ACHN (cell line): ENCODE measurements around the gene SMOC2.

Source experiments
- DNase-seq: peaks from one replicate; pipeline ENCODE4 v3.0.0-alpha.2; 2015
- in situ Hi-C: cut with HindIII; loops from 2 replicates; pipeline ENCODE4 v1.10.0; 2017; ENCODE audit warnings: low sequenced_read_pairs, low pct_ligation_motif_present, low pct_unique_long_range_greater_than_20kb

SMOC2 gene, protein sequence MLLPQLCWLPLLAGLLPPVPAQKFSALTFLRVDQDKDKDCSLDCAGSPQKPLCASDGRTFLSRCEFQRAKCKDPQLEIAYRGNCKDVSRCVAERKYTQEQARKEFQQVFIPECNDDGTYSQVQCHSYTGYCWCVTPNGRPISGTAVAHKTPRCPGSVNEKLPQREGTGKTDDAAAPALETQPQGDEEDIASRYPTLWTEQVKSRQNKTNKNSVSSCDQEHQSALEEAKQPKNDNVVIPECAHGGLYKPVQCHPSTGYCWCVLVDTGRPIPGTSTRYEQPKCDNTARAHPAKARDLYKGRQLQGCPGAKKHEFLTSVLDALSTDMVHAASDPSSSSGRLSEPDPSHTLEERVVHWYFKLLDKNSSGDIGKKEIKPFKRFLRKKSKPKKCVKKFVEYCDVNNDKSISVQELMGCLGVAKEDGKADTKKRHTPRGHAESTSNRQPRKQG

DNA sequence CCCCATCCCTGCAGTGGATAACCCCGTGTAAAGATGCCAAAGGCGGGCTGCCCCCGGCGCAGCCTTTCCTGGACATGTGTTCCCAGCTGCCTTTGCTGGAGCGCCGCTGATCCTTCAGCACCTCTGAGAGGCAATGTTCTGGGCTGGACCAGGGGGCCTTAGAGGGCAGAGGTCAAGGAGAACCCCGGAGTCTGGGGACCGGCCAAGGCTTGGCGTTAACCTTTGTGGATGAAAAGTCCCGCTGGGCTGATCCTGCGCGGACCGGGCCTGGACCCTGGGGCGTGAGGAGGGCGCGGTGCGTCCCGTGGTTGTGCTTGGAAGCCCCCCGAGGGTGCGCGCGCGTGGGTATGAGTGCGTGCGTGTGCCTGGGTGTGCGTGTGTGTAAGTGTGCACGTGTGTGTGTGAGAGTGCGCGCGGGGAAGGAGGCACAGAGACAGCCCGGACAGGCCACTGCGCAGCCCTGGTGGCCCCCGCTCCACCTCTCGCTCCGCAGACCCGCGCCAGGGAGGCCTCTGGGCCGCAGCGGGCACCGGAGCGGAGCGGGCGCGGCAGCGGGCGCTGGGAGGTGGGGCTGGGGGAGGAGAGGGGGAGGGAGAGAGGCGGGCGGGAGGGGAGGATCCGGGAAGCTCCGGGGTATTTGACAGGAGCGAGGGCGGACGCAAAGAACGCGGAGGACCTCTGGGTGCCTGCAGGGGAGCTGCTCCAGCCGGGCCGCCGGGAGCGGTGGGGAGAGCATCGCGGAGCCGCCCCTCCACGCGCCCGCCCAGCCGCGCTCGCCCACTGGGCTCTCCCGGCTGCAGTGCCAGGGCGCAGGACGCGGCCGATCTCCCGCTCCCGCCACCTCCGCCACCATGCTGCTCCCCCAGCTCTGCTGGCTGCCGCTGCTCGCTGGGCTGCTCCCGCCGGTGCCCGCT, at the start of gene SMOC2:
TSS of gene SMOC2 (plus strand) at position 665 of the 914 bp plus-strand sequence. CDS start at position 852, 187 bp downstream.
- peak; percentile 2 for DNase-seq
- in situ Hi-C loops: no loop called here

DNA sequence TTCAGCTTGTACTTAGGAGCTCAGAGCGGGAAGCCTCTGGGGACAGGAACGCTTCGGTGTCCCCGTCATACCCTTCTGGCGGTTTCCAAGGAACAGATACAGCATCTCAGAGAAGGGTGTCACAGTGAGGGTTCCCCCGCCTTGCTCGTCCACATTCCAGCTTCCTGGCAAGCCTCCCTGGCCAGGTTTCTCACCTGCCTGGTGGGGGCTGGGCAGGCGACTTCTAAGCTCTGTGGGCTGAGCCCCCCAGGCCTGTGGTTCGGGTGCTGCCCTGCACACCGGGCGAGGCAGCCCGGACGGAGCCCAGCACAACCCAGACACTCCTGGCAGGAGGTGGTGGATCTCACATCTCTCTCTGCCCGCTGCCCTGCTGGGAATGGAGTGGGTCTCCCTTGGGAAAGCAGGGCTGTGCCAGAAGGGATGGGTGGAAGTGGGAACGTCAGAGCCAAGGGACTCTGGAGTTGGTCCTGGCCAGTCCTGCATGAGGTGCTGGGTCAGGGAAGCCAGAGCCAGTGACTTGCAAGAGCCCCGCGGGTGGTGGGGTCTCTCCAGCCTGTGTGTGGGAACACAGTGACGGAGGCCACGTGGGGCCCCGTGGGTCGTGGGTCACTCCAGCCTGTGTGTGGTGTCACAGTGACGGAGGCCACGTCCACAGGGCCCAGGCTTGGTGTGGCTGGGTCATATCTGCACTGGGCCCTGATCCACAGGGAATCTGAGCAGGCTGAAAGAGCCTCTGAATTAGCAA, 47.7 kb upstream of the SMOC2 start:
- in situ Hi-C loops: no loop called here
- DNase-seq: no peak

DNA sequence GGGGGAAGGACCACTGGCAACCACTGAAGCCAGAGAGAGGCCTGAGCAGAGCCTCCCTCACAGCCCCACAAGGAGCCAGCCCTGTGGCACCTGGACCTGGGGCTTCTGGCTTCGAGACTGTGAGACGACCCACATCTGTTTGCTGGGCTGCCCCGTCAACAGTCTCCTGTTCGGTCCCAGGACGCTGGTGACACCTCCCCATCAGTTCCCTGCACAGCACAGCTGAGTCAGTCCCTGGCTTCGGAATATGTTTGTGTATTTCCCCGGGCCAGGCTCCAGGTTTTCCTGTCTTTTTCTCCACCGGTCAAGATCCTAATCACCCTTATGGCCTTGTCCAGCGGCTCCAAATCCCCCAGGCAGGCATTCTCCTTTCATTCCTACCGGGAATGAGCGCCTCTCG, 46.4 kb upstream of the SMOC2 start:
- DNase-seq: no peak
- in situ Hi-C loops: no loop called here

DNA sequence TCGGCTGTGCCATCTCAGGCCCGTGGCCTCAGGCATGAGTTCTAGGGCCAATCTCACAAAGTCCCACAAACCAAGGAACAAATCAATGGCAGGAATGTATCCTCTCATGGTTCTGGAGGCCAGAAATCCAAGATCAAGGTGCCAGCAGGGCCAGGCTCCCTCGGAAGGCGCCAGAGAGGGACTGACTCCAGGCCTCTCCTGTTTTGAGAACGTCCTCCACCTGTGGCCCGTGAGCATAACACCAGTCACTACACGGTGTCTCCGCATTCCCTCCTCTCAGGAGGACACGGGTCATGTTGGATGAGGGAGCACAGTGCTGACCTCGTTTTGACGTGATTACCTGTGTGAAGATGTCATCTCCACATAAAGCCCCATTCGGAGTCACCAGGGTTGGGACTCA, 45.0 kb upstream of the SMOC2 start:
- in situ Hi-C loops: no loop called here
- no peak for DNase-seq

DNA sequence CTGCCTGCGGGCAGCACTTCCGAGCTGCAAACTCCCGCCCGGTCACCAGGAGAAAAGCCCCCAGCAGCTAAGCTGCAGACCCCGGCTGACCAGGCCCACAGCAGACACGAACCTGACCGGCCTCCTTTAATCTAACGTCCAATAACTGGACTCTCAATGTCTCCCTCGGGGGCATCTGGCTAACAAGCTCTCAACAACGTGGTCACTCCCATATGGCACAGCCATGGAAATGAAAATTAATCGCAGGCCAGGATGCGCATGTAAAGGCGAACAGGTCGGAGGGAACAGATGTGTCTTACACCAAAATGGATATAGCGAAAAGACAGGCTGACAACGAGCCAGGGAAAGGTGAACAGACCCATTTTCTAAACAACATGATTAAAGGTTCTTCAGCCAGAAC, 44.4 kb upstream of the SMOC2 start:
- no peak for DNase-seq
- in situ Hi-C loops: no loop called here

DNA sequence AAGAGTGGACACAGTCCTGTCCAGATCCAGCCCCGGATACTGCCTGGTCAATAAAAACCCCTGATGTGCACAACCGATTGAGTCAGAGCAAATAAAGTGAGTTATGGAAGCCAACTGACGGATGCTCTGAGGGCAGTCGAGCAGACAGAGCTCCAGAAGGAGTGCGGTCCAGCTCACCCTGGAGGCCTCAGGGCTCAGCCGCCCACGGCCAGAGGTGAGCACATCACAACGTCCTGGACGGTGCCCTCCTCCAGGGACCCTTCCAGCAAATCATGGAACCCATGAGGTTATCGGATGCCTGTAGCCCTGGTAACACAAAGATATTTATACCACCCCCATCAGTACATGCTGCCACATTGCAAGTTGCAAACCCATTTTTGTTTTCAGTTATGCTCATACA, 44.0 kb upstream of the SMOC2 start:
- DNase-seq: no peak
- in situ Hi-C loops: no loop called here

DNA sequence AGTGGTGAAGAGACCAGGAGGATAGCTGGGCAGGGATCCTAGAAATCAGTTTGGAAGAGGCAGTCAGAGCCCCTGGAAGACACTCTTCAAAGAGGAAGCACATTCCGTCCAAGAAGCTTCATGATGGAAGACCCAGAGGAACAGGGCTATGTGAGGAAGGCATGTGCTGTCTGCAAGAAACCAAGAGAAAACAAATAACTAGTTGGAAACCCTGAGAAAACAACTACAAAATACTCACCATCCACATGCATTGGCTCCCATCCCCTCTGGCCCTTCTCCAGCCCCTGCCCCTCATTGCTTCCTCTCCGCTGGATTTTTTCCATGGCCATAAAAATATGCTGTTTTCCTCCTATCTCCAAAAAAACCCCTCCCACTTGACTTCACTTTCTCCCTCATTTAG, 40.9 kb upstream of the SMOC2 start:
- in situ Hi-C loops: no loop called here
- DNase-seq: no peak

DNA sequence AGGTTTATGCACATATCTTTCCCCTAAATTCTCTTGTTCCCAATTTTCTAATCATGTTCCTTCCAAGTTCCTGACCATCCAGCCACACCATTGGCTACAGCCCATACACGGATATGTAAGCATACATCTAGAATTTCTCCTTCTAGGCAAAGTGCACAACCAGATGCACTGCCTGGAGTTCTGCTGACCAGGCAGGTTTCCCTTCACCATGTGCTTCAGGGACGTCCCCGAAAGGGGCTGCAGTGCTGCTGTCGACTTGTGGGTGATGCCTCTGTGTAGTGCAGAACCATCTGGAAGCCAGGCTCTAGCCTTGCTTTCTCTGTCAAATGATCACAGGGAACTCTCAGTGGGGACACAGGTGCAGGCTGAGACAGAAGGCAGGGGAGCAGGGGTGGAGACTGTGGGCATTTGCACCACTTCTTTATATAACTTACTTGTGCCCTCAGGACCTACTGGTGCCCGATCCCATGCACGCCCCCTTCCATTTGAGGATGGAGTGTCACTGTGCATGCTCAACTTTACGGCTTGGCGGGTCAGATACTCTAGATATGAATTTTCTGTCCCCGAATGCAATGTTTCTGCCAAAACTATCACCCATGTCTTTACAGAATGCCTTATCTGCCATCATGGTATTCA, 37.5 kb upstream of the SMOC2 start:
- in situ Hi-C loops: no loop called here
- no peak for DNase-seq

DNA sequence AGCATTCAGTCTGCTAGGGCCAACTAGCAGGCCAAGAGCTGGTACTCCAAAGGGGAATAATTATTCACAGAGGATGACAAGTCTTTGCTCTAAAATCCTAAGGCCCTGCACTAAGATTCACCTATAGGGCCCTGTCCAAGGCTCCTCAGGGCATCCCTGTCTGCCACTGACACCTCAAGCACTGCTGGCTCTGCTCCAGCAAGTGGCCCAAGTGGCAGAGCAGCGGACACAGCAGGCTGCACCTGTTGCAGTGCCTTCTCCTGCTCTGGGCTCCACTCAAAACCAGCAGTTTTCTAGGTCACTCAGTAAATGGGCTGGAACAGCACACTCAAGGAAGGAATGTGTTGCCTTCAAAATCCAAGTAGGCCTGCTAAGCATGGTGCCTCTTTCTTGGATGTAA, 36.4 kb upstream of the SMOC2 start:
- in situ Hi-C loops: no loop called here
- DNase-seq: no peak

DNA sequence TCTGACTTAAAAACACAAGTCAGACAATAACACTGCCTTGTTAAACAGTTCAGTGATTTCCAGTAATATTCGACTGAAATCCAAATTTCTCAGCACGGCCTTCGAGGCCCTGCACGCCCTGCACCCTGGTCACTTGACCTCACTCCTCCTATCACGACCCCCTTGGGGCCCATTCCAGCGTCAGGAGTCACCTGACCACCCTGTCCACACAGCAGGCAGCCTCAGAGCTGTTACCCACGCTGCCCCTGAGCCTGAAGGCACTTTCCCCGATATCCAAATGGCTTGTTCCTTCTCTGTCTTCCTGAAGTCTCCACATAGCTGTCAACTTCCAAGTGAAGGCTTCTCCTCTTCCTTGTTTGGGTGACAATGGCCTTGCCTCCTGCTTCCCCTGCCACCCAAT, 33.1 kb upstream of the SMOC2 start:
- in situ Hi-C loops: no loop called here

DNA sequence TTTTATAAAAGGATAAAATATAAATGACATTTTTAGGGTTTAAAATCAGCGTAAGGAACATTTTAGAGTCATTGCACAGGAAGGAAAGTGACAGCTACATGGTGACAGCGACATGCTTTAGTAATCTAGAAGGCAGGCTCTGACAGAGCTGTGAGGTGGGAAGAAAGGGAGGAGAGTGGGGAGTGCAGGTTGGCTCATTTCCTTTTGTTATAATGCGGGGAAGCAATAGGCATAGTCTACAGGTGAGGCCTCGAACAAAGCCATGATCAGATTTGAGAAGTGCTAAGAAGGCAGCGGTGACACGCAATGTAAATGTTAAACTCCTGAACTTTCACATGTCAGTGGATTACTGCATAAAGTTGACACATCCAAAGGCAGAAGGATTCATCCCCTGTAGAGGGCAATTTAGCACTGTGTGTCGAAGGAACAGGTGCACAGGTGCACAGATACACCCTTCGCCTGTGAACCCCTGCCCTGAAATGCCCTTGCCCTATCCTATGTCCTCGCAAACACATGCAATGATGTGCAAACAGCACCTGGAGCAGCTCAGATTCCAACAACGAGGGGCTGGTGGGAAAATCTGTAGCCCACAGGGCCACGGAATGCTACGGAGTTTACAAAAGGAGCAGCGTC, 32.4 kb upstream of the SMOC2 start:
- in situ Hi-C loops: no loop called here
- DNase-seq: no peak

More for the DNA sequence above, 33.1 kb upstream of the SMOC2 start:
- DNase-seq: no peak

DNA sequence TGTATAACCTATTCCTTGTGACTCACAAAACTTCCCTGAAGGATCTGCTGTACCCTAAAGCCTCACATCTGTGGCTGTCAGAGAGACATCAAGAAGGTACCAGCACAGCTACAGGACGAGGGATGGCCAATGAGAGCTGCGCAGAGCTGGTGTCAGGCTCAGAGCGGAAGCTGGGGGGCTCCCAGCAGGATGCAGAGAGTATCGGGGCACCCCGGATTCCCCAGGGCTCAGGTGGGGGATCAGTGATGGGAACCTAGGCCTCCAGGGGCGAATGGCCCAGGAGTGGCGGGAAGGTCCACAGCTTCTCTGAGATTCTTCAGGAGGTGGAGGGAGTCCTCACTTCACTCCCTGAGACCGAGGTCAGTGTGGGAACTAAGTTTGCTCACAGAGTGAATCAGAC, 30.9 kb upstream of the SMOC2 start:
- in situ Hi-C loops: no loop called here

DNA sequence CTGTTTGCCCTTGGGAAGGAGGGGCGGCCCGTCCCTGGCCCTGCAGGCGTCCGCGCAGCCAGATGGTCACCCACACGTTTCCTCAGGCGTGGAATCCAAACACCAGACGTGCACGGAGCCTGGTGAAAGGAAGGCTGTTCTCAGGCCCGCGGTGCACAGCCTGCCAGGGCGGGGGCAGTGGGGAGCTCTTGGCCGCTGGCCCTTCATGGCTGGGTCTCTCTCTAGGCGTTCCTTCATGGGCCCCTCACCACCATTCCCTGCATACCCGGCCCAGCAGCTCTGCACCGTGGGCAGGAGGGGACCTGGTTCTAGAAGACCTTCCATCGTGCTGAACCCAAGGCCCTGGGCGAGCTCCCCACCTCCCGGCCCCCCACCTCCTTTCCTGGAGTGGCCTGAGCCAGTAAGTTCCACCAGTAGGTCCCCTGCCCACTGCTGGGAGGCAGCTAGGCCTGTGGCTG, 30.4 kb upstream of the SMOC2 start:
- DNase-seq: no peak
- in situ Hi-C loops: no loop called here

More for the DNA sequence above, 30.9 kb upstream of the SMOC2 start:
- DNase-seq: no peak

DNA sequence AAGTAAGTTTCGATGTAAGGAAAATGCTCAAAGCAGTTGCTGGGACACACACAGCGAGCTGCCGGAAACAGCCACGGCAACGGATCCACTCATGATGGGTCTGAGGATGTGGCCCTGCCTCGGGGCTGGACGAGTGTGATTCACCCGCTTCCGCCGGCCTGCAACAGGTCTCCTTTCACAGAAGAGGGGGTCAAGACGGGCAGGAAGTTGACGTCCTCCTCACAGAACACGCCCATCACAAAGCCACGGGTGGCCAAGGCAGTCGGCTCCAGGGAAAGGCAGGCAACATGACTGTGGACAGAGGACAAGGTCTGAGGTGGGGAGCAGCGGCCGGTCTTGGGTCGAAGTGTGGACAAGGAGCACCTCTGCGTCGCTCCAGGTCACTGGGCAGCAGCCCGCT, 29.9 kb upstream of the SMOC2 start:
- no peak for DNase-seq
- in situ Hi-C loops: no loop called here

DNA sequence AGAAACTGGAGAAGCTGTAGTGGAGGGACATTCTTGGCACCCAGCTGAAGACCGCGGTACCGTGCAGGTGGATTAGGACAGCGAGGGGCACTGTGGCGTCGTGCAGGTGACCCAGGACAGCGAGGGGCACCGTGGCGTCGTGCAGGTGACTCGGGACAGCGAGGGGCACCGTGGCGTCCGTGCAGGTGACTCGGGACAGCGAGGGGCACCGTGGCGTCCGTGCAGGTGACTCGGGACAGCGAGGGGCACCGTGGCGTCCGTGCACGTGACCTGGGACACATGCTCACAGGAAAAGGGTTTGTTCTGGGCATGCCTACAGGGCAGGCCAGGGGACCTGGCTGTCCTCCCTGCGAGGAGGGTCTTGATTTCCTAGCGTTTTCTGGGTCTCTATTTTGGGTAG, 29.2 kb upstream of the SMOC2 start:
- no peak for DNase-seq
- in situ Hi-C loops: no loop called here

DNA sequence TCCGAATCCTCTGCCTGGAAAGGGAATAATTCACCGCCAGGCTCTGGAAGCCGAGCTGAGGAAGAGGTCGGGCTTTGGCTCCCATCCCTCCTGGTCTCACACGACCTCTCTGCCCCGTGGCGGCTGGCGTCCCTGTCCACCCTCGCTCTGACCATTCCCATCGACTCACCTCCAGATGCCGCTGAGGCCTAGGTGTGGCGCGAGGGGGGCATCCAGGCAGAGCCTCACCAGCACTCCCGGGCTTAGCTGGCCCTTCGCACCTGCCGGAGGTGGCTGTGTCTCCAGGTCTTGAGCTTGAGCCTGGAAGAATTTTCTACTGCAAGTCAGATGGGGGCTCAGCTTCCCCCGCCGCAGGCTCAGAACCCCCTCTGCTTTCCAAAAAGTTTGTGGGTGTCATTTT, 28.5 kb upstream of the SMOC2 start:
- in situ Hi-C loops: no loop called here
- no peak for DNase-seq

DNA sequence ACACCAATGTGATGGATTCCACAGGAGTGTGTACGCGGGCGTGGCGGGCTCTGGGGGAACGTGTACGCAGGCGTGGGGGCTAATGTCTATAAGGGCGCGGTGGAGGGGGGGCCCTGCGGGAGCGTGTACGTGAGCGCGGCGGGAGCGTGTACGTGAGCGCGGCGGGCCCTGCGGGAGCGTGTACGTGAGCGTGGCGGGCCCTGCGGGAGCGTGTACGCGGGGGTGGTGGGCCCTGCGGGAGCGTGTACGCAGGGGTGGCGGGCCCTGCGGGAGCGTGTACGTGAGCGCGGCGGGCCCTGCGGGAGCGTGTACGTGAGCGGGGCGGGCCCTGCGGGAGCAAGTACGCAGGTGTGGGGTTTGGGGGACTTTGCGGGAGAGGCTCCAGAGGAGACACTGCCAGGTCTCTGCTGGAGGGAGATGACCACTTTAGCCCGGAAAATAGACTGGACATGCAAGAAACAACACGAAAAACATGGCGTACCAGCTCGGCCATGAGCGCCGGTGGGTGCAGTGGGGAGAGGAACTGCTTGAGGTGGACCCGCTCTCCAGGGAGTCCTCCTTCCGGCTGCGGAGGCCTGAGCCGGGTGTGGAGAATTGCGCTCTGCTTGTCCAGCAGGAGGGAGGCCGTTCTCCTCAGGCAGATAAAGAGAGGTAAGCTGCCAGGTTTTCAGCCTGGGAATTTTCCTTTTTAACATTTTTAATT, 27.8 kb upstream of the SMOC2 start:
- no peak for DNase-seq
- in situ Hi-C loops: no loop called here
